GM23248 (cell line): ENCODE measurements around the gene UBE2B.
"Not testable (repeated sequence)": the region's sequence is repeated elsewhere in the genome, so short reads cannot be mapped to it uniquely, and the experiment has no call there.

ENCODE experiments used
- EZH2 ChIP-seq: fragments of 200-600 bp; sonication (generic); IDR thresholded peaks from 2 replicates; pipeline ENCODE4 v1.6.1; 2018; ENCODE audit warnings: antibody characterized with exemption, mild to moderate bottlenecking; ENCODE audit not compliant: insufficient read depth, poor library complexity, severe bottlenecking
- EZH2phosphoT487 ChIP-seq: fragments of 200-600 bp; sonication (generic); IDR thresholded peaks from 2 replicates; pipeline ENCODE4 v1.6.1; 2018; ENCODE audit warnings: antibody characterized with exemption, moderate library complexity, mild to moderate bottlenecking, low read depth; ENCODE audit not compliant: insufficient read depth

DNA sequence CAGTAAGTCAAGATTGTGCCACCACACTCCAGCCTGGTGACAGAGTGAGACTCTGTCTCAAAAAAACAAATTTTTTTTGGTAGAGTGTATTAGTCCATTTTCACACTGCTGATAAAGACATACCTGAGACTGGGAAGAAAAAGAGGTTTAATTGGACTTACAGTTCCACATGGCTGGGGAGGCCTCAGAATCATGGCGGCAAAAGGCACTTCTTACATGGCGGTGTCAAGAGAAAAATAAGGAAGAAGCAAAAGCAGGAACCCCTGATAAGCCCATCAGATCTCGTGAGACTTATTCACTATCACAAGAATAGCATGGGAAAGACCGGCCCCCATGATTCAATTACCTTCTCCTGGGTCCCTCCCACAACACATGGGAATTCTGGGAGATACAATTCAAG, 49.7 kb downstream of the UBE2B start:
- TF ChIP-seq EZH2, EZH2phosphoT487: not testable (repeated sequence)
